ENCODE measurements around the gene CHST11.

Gene CHST11

DNA sequence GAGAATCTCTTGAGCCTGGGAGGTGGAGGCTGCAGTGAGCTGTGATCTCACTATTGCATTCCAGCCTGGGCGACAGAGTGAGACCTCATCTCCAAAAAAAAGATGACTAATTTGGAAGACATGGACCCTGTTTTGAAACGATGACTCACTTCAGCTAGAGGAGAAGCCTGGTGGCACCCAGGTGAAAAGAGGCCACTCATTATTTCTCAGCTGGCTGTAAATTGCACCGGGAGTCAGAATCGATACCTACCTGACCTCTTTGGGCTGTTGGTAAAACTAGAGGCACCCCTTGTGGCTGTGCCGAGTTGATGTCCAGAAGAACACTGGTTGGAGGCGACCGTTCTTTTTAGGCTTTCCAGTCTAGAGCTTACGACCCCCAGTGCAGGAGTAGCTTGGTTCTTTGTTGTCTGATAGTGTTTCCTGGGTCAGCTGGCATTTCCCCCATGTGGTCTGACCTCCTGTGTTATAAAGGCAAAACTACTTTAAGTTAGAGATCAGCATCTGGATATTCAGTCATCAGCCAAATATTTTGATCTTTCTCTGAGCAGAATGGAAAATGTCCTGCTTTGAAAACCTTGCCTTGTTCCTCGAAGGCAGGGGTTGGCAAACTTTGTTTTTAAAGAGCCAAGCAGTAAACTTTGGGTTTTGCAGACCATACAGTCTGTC, 93.2 kb downstream of the CHST11 start:
- DNase-seq (ENCODE audit: low read depth), result no peak
- H3K4me3 ChIP-seq (ENCODE audit: control insufficient read depth, low read depth, low read length), result no peak overlapping the region

DNA sequence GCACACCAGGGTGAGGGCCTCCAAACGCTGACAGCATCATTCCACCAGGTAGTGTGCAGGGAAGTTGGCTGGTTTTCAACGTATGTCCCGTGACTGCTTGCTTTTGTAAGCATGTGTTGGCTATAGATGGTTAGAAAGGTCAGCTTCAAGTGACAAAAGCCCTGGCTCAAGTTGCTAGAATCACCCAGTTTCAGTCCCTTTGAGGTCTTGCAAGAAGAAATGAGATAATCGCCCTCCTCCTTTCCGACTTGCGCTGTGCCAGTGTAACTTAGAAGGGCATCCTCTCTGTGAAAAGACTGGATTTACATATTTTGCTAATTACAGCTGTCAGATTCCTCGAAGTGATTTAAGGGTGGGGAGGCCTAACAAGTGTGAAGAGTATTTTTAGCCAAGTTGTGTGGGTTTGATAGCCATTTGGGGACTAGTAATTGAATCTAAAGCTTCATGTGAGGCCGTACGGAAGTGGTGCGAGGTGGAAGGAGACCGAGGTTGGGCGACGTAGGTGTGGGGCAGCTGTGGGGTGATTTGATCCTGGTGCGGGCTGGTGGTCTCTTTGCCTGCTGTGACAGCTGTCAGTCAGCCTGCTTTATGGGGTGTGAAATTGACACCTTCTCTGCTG, 94.7 kb downstream of the CHST11 start:
- H3K4me3 ChIP-seq (ENCODE audit: control insufficient read depth, low read depth, low read length), result no peak overlapping the region
- TF ChIP-seq, protein P1, sequence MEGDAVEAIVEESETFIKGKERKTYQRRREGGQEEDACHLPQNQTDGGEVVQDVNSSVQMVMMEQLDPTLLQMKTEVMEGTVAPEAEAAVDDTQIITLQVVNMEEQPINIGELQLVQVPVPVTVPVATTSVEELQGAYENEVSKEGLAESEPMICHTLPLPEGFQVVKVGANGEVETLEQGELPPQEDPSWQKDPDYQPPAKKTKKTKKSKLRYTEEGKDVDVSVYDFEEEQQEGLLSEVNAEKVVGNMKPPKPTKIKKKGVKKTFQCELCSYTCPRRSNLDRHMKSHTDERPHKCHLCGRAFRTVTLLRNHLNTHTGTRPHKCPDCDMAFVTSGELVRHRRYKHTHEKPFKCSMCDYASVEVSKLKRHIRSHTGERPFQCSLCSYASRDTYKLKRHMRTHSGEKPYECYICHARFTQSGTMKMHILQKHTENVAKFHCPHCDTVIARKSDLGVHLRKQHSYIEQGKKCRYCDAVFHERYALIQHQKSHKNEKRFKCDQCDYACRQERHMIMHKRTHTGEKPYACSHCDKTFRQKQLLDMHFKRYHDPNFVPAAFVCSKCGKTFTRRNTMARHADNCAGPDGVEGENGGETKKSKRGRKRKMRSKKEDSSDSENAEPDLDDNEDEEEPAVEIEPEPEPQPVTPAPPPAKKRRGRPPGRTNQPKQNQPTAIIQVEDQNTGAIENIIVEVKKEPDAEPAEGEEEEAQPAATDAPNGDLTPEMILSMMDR (IDR thresholded peaks at IDR 0.05; ENCODE audit: control insufficient read depth, insufficient read depth, low read depth, low read length, missing control alignments), result no peak

More for the DNA sequence above, 93.2 kb downstream of the CHST11 start:
- TF ChIP-seq, protein P1 (IDR thresholded peaks at IDR 0.05; ENCODE audit: control insufficient read depth, insufficient read depth, low read depth, low read length, missing control alignments), result no peak

DNA sequence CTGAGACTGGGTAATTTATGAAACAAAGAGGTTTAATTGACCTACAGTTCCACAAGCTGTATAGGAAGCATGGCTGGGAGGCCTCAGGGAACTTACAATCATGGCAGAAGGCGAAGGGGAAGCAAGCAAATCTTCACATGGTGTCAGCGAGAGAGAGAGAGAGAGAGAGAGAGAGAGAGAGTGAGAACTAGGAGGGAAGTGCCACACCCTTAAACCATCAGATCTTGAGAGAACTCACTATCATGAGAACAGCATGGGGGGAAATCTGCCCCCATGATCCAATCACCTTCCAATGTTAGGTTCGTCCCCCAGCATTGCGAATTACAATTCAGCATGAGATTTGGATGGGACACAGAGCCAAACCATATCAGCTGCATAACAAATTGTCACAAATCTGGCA, 96.7 kb downstream of the CHST11 start:
- no peak overlapping the region for H3K4me3 ChIP-seq (ENCODE audit: control insufficient read depth, low read depth, low read length)
- TF ChIP-seq, protein P1 (IDR thresholded peaks at IDR 0.05; ENCODE audit: control insufficient read depth, insufficient read depth, low read depth, low read length, missing control alignments), result no peak
- DNase-seq (ENCODE audit: low read depth), result no peak

More for the DNA sequence above, 94.7 kb downstream of the CHST11 start:
- no peak for DNase-seq (ENCODE audit: low read depth)

DNA sequence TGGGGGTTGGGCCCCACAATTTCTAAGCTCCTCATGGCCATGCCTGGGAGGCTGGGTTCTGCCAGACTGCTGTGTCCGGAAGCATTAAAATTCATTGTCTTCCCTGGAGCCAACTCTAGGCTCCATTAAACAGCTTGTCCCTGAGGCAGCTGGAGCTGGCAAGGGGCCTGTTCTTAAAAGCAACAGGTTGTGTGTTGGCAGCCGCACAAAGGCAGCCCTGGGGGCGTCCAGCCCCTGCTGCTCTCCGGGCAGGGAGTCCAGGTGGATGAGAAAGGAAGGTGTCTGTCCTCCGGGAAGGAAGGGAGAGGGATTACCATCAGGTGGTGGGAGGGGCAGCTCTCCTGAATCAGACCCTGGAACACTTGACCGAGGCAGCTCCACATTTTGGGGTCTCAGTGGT, 98.9 kb downstream of the CHST11 start:
- DNase-seq (ENCODE audit: low read depth), result no peak
- H3K4me3 ChIP-seq (ENCODE audit: control insufficient read depth, low read depth, low read length), result no peak overlapping the region
- TF ChIP-seq, protein P1 (IDR thresholded peaks at IDR 0.05; ENCODE audit: control insufficient read depth, insufficient read depth, low read depth, low read length, missing control alignments), result no peak

DNA sequence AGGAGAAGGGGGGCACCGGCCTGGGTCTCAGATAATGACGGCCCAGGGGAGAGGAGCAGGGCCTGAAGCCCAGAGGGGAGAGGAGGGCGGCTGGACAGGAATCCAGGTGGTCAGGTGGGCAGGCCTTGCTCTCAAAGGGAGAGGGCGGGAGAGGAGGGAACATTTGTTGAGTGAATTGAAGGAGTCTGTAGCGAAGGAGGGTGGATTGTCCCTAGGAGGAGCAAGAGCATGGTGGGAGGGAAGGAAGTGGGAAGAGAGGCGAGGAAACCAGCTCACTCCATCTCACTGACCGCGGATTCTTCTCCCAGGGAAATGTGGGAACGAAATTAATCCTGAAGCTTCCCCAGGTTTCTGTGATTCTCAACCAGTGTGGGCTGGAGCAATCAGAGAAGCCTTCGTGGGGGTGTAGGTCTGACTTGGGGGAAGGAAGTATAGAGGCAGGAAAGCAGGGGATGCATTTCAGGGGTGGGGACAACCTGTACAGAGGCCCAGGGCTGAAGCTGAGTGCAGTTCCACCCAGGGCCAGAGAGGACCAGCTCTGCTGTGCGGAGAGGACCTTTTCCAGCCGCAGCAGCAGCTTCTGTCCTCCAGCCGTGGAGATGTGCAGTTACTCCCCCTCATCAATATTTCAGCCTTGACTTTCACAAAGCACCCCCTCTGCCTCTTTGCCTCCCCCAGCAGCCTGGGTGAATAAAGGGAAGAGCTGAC, 100.9 kb downstream of the CHST11 start:
- no peak for DNase-seq (ENCODE audit: low read depth)
- TF ChIP-seq, protein P1 (IDR thresholded peaks at IDR 0.05; ENCODE audit: control insufficient read depth, insufficient read depth, low read depth, low read length, missing control alignments), result no peak
- no peak overlapping the region for H3K4me3 ChIP-seq (ENCODE audit: control insufficient read depth, low read depth, low read length)

DNA sequence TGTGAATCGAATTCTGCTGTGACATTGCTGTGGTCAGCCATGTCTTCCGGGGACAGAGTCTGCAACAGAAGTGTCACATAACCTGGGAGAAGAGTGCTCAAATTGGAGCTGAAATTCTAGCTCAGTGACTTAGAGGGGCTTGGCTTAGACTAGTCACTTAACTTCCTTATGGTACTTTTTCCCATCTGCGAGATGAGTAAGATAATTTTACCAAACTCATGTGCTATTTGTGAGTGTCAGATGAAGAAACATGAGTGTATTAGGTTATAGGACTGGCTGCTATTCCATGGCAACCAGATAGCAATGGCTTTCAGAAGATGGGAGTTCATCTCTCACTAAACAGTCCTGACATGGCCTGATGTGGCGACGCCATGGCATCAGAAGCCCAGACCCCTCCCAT, 104.1 kb downstream of the CHST11 start:
- H3K4me3 ChIP-seq (ENCODE audit: control insufficient read depth, low read depth, low read length), result no peak overlapping the region
- no peak for DNase-seq (ENCODE audit: low read depth)
- TF ChIP-seq, protein P1 (IDR thresholded peaks at IDR 0.05; ENCODE audit: control insufficient read depth, insufficient read depth, low read depth, low read length, missing control alignments), result no peak
